DMS53 (cell line): Measurements from ENCODE around the gene LAMTOR5.
"Not testable (repeated sequence)": the region's sequence is repeated elsewhere in the genome, so short reads cannot be mapped to it uniquely, and the experiment has no call there.

Experiments
- DNase-seq: peaks from one replicate; lab custom pipeline; 2025; lab: John Stamatoyannopoulos, UW

Gene LAMTOR5

DNA sequence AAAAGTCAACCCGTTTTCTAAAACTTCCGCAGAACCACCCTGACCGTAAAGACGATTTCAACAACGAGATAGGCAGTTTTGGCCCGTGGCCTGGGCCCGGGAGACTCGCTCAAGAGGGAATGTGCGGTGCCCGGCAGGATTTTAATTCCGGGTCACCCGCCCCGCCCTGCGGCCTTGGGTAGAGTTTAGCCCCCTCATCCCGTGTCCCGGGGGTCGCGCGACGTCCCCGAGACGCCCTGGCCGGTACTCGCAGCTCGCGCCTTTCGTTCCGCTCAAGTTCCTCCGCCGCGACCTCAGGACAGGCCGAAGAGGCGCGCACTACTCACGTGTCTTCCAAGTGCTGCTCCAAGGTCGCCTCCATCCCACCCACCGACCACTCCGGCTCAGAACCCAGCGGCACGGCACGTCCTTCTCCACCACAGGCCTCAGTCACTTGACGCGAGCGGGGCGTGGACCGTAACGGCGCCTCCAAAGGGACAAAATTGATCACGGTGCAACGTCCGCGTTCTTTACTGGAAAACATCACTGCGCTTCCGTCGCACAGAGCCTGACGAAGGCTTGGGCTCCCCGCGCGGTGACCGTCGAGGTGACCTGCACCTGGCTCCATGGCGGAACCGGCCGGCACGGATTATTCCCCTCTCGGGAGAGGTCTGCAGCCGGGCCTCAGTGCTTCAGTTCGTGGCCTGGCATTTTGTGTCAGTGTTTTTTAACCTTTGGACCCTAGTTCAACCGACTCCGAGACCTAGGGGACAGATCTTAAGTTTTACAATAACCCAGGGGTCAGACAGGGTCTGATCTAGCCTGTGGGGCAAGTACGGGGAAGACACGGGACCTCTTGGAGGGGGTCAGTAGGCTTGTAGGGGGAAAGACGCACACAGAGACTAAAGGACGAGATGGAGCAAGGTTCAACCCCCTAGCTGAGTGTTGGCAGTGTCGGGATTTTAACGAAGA, at the start of gene LAMTOR5:
TSS of gene LAMTOR5 (minus strand) at position 435 of the 951 bp plus-strand sequence. CDS start at position 361, 74 bp downstream.
- peak; percentile 97 for DNase-seq

- DNase-seq, result no peak
These were observed 49.7 kb upstream of the LAMTOR5 start for GRCh38 chr1:110457206-110457605.

GRCh38 chr1:110455151-110455550, 47.7 kb upstream of the LAMTOR5 start:
- no peak for DNase-seq

DNA sequence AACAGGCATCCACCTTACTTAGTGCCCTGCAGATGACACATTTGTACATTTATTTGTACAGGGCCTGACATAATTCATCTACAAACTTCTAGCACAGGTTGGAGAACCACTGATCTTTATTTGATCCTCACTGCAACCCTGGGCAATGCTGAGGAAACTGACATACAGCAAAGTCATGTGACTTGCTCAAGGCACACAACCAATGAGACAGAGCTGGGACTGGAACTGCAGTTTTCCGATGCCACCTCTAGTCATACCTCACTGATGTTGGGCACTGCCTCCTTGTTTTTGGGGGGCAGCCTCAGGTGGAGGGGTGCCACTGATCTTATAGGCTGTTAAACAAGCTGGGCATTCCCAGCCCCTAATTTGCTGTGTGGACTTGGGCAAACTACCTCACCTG, 46.8 kb upstream of the LAMTOR5 start:
- DNase-seq, result no peak

DNA sequence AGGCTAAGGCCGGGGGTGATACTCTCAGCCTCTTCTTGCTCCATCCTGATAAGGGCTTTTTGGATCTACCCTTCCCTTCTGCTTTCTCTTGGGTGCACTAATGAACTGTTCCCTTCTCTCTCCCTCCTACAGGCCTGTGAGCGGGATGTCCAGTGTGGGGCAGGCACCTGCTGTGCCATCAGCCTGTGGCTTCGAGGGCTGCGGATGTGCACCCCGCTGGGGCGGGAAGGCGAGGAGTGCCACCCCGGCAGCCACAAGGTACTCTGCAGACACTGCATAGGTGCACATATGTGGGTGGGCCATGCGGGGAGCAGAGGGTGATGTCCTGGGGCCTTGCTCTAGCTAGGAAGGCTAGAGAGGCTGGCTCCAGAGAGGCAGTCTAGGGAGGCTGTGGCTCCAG, 46.3 kb upstream of the LAMTOR5 start:
- DNase-seq, result no peak

DNA sequence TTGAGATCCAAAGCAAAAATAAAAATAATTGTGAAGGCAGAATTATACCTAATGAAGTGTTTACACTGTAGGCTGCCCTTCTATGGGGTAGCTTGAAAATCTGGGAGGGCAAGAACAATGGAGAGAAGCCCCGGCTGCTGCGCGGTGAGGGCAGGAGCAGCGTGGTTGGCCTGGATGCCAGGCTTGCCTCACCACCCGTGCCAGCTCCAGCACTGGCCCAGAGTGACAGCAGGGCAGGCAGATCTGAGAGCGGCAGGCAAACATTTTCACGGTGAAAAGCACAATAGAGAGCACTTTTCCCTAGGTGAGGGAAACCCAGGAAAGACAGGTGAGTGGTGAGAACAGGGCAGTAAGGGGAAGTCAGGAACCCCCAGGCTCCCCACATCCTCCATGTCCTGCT, 44.8 kb upstream of the LAMTOR5 start:
- DNase-seq, result no peak

GRCh38 chr1:110450929-110451328, 43.4 kb upstream of the LAMTOR5 start, which contains the start of gene PROK1:
Gene PROK1, plus strand, starts transcription at chr1:110451149. Its CDS starts 68 bp downstream, at chr1:110451217.
- DNase-seq, result no peak

DNA sequence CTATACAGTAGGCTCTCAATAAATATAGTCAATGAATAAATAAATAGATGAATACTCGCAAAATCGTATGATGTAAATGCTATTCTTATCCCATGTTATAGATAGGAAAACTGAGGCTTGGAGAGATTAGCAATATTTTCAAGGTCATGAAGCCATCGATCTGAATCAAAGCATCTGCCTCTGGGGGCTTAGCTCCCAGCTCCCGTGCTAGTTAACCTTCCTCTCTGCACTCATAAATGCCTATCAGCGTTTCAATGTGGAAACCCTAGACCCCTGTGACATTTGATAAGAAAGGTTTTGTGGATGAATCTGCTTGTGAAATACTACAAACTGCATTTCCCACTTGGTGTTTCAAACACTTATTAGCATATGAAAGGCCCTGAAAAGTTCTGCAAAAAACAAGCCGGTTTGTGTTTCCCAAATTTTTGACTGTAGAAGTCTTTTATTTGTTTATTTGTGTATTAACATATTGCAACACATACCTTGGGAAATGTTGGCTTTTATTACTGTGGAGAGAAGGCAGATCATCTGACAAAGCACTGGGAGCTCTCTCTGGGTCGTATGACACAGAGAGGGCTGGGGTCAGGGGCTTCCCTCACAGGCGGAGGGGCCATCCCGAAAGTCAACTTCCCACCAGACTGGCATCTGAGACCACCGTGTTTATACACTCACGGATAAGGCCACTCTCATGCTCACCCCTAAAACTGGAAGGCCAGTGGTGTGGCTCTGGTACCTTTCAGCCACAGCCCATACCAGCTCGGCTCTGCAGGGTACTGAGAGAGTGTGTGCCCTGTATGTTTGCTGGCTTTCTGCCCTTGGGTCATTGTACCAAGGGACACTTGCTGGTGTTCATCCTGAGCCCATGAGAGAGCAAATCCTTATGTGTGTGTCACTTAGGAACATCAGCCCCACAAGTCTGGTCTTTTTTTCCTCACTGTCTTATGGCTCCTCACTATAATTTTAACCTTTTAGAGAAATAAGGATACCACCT, 42.5 kb upstream of the LAMTOR5 start:
- no peak for DNase-seq

GRCh38 chr1:110444561-110444960, 37.1 kb upstream of the LAMTOR5 start:
- no peak for DNase-seq

DNA sequence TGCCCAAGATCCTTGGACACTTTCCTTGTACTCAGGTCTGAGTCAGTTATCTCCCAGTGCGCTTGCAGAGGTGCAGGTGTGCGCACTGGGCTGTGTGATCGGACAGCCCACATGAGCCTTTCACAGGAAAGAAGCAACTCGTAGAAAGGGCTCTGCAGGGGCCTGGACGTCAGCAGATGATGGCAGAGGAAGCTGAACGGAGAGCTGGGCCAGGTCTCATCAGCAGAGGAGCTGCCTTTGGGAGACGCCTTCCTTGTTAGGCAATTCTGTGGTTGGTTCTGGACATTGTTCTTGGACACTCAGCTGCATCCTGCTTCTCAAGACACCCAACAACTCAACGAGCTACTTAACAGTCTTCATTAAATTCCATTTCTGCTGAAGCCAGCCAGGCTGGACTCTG, 36.0 kb upstream of the LAMTOR5 start:
- DNase-seq, result no peak

GRCh38 chr1:110441888-110442287, 34.4 kb upstream of the LAMTOR5 start:
- DNase-seq, result no peak

DNA sequence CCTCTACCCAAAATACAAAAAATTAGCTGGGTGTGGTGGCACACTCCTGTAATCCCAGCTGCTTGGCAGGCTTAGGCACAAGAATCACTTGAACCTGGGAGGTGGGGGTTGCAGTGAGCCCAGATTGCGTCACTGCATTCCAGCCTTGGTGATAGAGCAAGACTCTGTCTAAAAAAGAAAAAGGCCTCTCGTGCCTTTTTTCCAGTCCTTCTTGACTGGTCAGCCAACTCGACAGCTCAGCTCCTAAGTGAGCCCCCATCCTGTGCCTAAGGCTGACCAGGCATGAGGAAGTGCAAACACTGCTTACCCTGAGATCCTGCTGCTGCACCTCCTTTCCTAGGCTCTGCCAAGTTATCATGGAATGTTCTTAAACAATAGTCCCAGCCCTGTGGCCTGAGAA, 33.4 kb upstream of the LAMTOR5 start:
- DNase-seq, result no peak

GRCh38 chr1:110439873-110440272, 32.4 kb upstream of the LAMTOR5 start:
- not testable (repeated sequence) for DNase-seq

- DNase-seq, result no peak
These were observed 31.4 kb upstream of the LAMTOR5 start for GRCh38 chr1:110438893-110439292.

- DNase-seq, result not testable (repeated sequence)
These were observed 30.3 kb upstream of the LAMTOR5 start for GRCh38 chr1:110437645-110438299.

DNA sequence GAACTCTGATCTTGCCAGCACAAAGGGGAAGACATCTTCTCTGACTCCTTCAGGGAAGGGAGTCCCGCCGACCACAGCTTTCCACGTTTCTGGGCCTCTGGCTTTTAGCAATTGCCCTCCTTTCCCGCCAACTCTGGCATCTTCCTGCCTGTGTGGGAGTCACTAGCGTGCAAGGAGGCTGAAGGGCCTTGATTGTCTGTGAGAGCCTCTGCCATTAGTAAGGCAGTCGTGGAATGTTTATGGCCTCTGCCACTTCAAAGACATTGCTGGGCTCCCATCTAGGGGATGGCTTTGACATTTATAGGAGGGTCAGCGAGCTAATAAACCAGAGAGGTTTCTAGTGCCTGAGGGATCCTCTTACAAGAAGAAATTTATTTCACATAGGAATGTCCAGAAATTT, 29.1 kb upstream of the LAMTOR5 start:
- no peak for DNase-seq

GRCh38 chr1:110434946-110435345, 27.5 kb upstream of the LAMTOR5 start:
- no peak for DNase-seq

DNA sequence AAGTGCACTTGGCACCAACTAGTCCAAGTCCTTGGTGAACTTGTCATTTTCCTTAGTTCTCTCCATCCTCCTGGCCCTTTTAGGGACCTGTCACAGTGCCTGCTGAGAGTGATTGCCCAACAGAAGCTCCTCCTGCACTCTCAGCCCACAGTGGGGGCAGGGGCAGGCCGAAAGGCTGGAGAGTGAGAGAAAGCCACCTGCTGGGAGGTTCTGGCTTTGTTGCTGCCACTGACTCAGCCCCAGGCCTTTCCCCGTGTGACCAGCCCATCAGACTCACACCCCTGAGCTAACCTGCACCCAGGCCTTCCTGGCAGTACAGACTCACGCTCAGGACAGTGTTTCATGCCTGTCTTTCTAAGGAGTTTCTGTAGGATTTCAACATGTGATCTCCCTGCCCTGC, 26.3 kb upstream of the LAMTOR5 start:
- DNase-seq, result peak; percentile 83

GRCh38 chr1:110433213-110433612, 25.7 kb upstream of the LAMTOR5 start:
- no peak for DNase-seq

DNA sequence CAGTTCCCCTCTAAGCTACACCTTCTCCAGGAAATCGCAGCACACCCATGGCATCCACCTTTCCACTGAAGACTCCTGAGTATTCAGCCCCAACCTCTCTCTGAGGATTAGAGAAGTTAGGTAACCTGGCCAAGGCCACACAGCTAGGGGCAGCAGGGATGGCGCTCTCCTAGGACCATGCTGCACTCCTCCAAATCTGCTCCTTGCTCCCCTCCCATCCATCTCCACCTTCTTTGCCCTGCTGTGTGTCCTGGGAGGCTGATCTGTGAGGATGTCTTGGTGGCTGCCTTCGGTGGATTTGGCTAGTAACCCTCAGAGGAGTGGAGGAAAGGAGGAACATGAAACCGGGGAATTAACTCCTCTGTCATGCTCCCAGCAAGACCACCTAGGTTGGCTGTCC, 23.4 kb upstream of the LAMTOR5 start:
- DNase-seq, result no peak

GRCh38 chr1:110430366-110430765, 22.9 kb upstream of the LAMTOR5 start:
- peak; percentile 11 for DNase-seq

GRCh38 chr1:110428946-110429345, 21.5 kb upstream of the LAMTOR5 start:
- DNase-seq, result no peak
